Parathyroid adenoma (tissue), 2 donors: ENCODE results near the gene B3GNT3.
A peak's percentile ranks its signal among the peaks of the same experiment; 100 is the strongest.

Experiments
- H2AFZ ChIP-seq: fragments of 300-600 bp; sonication (generic); one replicate; pipeline ENCODE4 v1.7.0; 2017; ENCODE audit warnings: antibody characterized with exemption, mild to moderate bottlenecking
- H3K27ac ChIP-seq: fragments of 300-600 bp; sonication (generic); one replicate; pipeline ENCODE4 v1.7.0; 2017
- H3K27me3 ChIP-seq: fragments of 300-600 bp; sonication (generic); one replicate; pipeline ENCODE4 v1.7.0; 2017; ENCODE audit warnings: low read length; ENCODE audit not compliant: control insufficient read depth, insufficient read depth
- H3K36me3 ChIP-seq: fragments of 300-600 bp; sonication (generic); one replicate; pipeline ENCODE4 v1.7.0; 2017; ENCODE audit warnings: low read length; ENCODE audit not compliant: control insufficient read depth, insufficient read depth
- H3K4me1 ChIP-seq: fragments of 300-600 bp; sonication (generic); one replicate; pipeline ENCODE4 v1.7.0; 2017; ENCODE audit warnings: control low read depth
- H3K4me2 ChIP-seq: fragments of 300-600 bp; sonication (generic); one replicate; pipeline ENCODE4 v1.7.0; 2017; ENCODE audit warnings: low read length
- H3K4me3 ChIP-seq: fragments of 300-600 bp; sonication (generic); one replicate; pipeline ENCODE4 v1.7.0; 2017; ENCODE audit warnings: low read depth, low read length
- H3K79me2 ChIP-seq: fragments of 300-600 bp; sonication (generic); one replicate; pipeline ENCODE4 v1.7.0; 2017; ENCODE audit warnings: control low read depth
- H3K9ac ChIP-seq: fragments of 300-600 bp; sonication (generic); one replicate; pipeline ENCODE4 v1.7.0; 2017; ENCODE audit warnings: mild to moderate bottlenecking
- H3K9me3 ChIP-seq: fragments of 300-600 bp; sonication (generic); one replicate; pipeline ENCODE4 v1.7.0; 2017; ENCODE audit warnings: low read length; ENCODE audit not compliant: control insufficient read depth
- CTCF ChIP-seq: fragments of 300-600 bp; sonication (generic); IDR thresholded peaks from one replicate; pipeline ENCODE4 v1.7.0; 2017; ENCODE audit warnings: antibody characterized with exemption, mild to moderate bottlenecking
- donor health status: primary hyperparathyroidism.

Gene B3GNT3

GRCh38 chr19:17766543-17767131, 28.3 kb upstream of the B3GNT3 start:
- Histone ChIP-seq H3K36me3 (no peaks in the 10 kb centered on the region), H2AFZ (peak overlapping the region; percentile 76), H3K9ac (no peak overlapping the region), H3K27ac (no peak overlapping the region), H3K4me3 (no peak overlapping the region), H3K4me2 (peak overlapping the region; percentile 55), H3K79me2 (no peaks in the 10 kb centered on the region), H3K27me3 (no peaks in the 10 kb centered on the region), H3K9me3 (no peaks in the 10 kb centered on the region), H3K4me1 (no peaks in the 10 kb centered on the region)
- peak; percentile 88 for TF ChIP-seq CTCF

GRCh38 chr19:17767559-17767958, 27.4 kb upstream of the B3GNT3 start:
- no peak overlapping the region for H3K27ac ChIP-seq
- no peak overlapping the region for H2AFZ ChIP-seq
- no peaks in the 10 kb centered on the region for H3K9me3 ChIP-seq
- no peak for TF ChIP-seq CTCF
- H3K27me3 ChIP-seq, result no peaks in the 10 kb centered on the region
- H3K4me2 ChIP-seq, result no peak overlapping the region
- no peaks in the 10 kb centered on the region for H3K36me3 ChIP-seq
- H3K4me1 ChIP-seq, result no peaks in the 10 kb centered on the region
- H3K9ac ChIP-seq, result no peak overlapping the region
- no peaks in the 10 kb centered on the region for H3K79me2 ChIP-seq
- H3K4me3 ChIP-seq, result no peak overlapping the region

DNA sequence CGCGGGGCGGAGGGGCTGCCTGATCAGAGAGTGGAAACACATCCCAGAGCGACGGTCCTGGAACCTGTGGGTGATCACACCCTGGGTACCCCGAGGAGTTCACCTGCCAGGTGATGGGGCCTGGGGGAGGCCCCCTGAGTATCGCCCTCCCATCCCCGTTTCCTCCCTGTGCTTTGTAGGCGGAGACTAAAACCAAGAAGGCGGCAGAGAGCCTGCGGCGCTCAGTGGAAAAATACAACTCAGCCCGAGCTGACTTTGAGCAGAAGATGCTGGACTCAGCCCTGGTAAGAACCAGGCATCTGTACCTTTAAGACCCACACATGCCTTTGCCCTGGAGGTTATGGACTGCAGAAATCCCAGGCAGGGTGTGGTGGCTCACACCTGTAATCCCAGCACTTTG, 24.3 kb upstream of the B3GNT3 start:
- Histone ChIP-seq H3K4me1 (no peaks in the 10 kb centered on the region), H3K36me3 (no peaks in the 10 kb centered on the region), H3K9me3 (no peaks in the 10 kb centered on the region), H3K4me3 (no peak overlapping the region), H2AFZ (no peak overlapping the region), H3K27me3 (no peaks in the 10 kb centered on the region), H3K9ac (no peak overlapping the region), H3K79me2 (no peaks in the 10 kb centered on the region), H3K4me2 (no peak overlapping the region), H3K27ac (no peak overlapping the region)
- TF ChIP-seq CTCF, result no peak

GRCh38 chr19:17772172-17772571, 22.8 kb upstream of the B3GNT3 start:
- no peak overlapping the region for H3K9ac ChIP-seq
- no peaks in the 10 kb centered on the region for H3K9me3 ChIP-seq
- TF ChIP-seq CTCF, result no peak
- no peaks in the 10 kb centered on the region for H3K27me3 ChIP-seq
- no peaks in the 10 kb centered on the region for H3K79me2 ChIP-seq
- no peaks in the 10 kb centered on the region for H3K4me1 ChIP-seq
- no peaks in the 10 kb centered on the region for H3K36me3 ChIP-seq
- H2AFZ ChIP-seq, result no peak overlapping the region
- no peak overlapping the region for H3K4me2 ChIP-seq
- H3K4me3 ChIP-seq, result no peak overlapping the region
- H3K27ac ChIP-seq, result no peak overlapping the region

DNA sequence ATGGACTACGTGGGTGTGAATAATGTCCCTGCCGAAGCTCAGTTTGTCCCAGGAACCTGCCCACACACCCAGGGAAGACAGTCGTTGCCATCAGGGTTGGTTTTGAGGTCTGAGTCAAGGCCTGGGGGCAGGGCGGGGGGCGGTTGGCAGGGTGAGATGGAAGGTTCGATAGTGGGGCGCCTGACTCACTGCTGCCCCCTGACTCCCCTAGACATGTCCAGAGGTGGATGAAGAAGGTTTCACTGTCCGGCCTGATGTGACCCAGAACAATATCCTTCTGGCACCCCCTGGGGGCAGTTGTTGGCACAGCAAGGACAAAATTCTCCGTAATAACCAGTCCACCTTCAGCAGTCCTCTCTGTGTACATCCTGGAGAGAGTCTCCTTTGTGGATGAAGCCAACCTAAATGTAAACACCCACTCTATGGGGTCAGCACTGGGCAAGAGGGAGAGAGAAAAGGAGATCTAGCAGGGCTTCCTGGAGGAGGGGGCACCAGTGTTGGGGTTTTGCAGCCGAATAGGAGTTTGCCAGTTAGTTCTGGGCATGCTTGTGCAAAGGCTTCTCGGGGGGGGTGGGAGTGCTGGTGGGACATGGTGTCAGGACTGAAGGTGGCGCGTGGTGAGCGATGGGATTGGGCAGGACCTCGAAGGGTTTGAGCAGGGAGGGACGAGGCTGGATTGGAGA, 19.6 kb upstream of the B3GNT3 start:
- no peaks in the 10 kb centered on the region for H3K79me2 ChIP-seq
- H3K27me3 ChIP-seq, result no peaks in the 10 kb centered on the region
- peaks cover 4% of the 10 kb centered on the region for H3K4me1 ChIP-seq
- H2AFZ ChIP-seq, result no peak overlapping the region
- no peaks in the 10 kb centered on the region for H3K9me3 ChIP-seq
- H3K4me3 ChIP-seq, result no peak overlapping the region
- no peak overlapping the region for H3K9ac ChIP-seq
- H3K4me2 ChIP-seq, result no peak overlapping the region
- H3K27ac ChIP-seq, result no peak overlapping the region
- no peaks in the 10 kb centered on the region for H3K36me3 ChIP-seq
- TF ChIP-seq CTCF, result peak; percentile 36
